ENCODE measurements around the gene PIPOX. TPM values are rescaled to one million over a fixed set of nuclear protein-coding genes. Genes with fewer than 3 reads are reported as not detected.

Gene PIPOX
- total and polyA plus RNA-seq, 2 experiments from 2014 or later = 10.2 to 15.8 TPM

DNA sequence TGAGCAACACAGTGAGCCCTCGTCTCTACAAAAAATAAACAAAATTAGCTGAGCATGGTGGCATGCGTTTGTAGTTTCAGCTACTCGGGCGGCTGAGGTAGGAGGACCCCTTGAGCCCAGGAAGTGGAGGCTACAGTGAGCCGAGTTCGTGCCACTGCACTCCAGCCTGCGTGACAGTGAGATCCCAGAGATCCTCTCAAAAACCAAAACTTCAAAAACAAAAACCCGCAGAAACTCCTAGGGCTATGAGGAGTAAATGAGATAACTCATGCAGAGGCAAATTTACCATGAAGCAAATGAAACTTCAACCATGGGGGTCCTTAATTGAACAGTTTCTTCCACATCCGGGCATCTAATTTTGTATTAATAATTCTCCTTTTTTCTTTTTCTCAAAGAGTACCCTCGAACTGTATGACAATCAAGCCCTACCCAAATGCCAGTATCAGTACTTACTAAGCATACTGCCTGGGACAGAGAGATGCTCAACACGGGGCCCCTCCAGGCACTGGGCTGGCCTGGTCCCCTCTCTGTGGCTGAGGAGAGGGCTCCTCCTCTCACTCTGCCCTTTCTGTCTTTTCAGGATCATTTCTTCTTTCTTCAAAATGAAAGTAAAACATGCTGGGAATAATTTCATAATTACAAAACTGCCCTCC lies 789 bp upstream of the PIPOX start:
- H2AFZ ChIP-seq = no peak overlapping the region
- no peaks in the 10 kb centered on the region for H3K9me2 ChIP-seq (replicated peaks; ENCODE audit: insufficient read depth)
- no peak overlapping the region for H3K4me3 ChIP-seq
- no peaks in the 10 kb centered on the region for H3K9me3 ChIP-seq (ENCODE audit: low read depth)
- H4K20me1 ChIP-seq (ENCODE audit: insufficient read depth, poor library complexity, severe bottlenecking) = no peaks in the 10 kb centered on the region
- 83% methylated on average over 11 of the region's 11 CpGs for WGBS (ENCODE audit: low lambda C conversion rate, missing lambda C conversion rate)
- no peaks in the 10 kb centered on the region for H3K79me2 ChIP-seq
- H3K4me1 ChIP-seq (ENCODE audit: insufficient read depth) = peaks cover 4% of the 10 kb centered on the region
- H3K27me3 ChIP-seq = peaks cover 21% of the 10 kb centered on the region
- no peak for DNase-seq (ENCODE audit: low spot score)
- no peaks in the 10 kb centered on the region for H3K36me3 ChIP-seq (replicated peaks; ENCODE audit: insufficient read depth, low read depth)
- no peak overlapping the region for H3K27ac ChIP-seq
- TF ChIP-seq, protein P1, sequence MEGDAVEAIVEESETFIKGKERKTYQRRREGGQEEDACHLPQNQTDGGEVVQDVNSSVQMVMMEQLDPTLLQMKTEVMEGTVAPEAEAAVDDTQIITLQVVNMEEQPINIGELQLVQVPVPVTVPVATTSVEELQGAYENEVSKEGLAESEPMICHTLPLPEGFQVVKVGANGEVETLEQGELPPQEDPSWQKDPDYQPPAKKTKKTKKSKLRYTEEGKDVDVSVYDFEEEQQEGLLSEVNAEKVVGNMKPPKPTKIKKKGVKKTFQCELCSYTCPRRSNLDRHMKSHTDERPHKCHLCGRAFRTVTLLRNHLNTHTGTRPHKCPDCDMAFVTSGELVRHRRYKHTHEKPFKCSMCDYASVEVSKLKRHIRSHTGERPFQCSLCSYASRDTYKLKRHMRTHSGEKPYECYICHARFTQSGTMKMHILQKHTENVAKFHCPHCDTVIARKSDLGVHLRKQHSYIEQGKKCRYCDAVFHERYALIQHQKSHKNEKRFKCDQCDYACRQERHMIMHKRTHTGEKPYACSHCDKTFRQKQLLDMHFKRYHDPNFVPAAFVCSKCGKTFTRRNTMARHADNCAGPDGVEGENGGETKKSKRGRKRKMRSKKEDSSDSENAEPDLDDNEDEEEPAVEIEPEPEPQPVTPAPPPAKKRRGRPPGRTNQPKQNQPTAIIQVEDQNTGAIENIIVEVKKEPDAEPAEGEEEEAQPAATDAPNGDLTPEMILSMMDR (IDR thresholded peaks at IDR 0.05; ENCODE audit: poor library complexity) = no peak
- TF ChIP-seq EZH2phosphoT487 (IDR thresholded peaks at IDR 0.05; ENCODE audit: low read depth, severe bottlenecking, unreplicated experiment) (no peak), EZH2 (IDR thresholded peaks at IDR 0.05; ENCODE audit: borderline replicate concordance) (no peak)
- peak overlapping the region; percentile 43 for H3K4me2 ChIP-seq

DNA sequence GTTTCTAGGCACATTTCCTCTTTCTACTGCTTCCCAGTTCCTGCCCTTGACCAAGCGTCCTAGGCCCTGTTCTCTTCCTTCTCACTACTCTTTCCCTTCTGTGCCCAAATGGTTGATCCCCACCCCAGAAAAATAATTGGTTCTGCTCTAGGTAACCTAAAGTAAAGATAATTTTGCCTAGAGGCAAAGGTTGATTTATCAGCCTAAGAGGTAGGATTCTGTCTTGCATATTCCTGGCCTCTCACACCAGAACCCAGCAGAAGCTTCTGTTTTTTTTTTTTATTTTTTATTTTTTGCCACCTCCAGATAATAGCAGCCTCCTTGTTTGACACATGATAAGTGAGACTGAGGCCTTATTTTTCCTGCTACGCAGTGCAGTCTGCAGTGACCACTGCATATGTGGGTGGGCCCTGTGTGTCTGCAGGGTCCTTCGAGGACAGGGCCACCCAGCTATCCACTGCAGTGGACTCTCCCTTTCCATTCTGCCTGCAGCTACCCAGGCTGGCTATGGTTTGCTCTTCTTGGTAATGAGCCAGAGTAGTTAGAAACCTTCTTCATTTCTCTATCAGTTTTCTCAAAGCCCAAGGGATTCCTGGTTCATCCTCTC lies 701 bp downstream of the PIPOX start:
- no peaks in the 10 kb centered on the region for H3K79me2 ChIP-seq
- no peaks in the 10 kb centered on the region for H3K9me3 ChIP-seq (ENCODE audit: low read depth)
- TF ChIP-seq EZH2 (IDR thresholded peaks at IDR 0.05; ENCODE audit: borderline replicate concordance) (no peak), EZH2phosphoT487 (IDR thresholded peaks at IDR 0.05; ENCODE audit: low read depth, severe bottlenecking, unreplicated experiment) (no peak)
- TF ChIP-seq, protein P1 (IDR thresholded peaks at IDR 0.05; ENCODE audit: poor library complexity) = no peak
- 86% methylated on average over 3 of the region's 3 CpGs for WGBS (ENCODE audit: low lambda C conversion rate, missing lambda C conversion rate)
- no peak overlapping the region for H3K4me2 ChIP-seq
- H3K4me3 ChIP-seq = no peak overlapping the region
- no peaks in the 10 kb centered on the region for H3K36me3 ChIP-seq (replicated peaks; ENCODE audit: insufficient read depth, low read depth)
- no peak overlapping the region for H3K27ac ChIP-seq
- H3K9me2 ChIP-seq (replicated peaks; ENCODE audit: insufficient read depth) = no peaks in the 10 kb centered on the region
- H3K27me3 ChIP-seq = peaks cover 6% of the 10 kb centered on the region
- no peaks in the 10 kb centered on the region for H4K20me1 ChIP-seq (ENCODE audit: insufficient read depth, poor library complexity, severe bottlenecking)
- no peak overlapping the region for H2AFZ ChIP-seq
- DNase-seq (ENCODE audit: low spot score) = no peak
- peaks cover 4% of the 10 kb centered on the region for H3K4me1 ChIP-seq (ENCODE audit: insufficient read depth)

DNA sequence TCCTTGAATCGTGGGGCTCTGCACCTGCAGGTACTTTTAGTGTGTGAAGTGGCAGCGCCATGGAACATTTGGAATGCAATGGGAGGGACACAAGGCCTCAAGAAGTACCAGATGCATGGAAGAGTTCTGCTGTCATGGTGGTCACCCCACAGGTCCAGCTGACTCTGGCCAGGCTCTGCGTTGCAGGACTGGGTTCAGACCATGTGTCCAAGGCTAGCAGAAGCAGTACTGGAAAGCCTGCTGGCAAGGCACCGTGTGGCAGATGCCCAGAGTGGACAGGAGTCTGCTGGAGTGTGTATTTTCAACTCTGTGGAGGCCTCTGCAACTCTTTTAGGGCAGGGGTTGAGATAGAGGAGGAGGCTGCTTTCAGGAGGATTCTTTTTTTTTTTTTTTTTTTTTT lies 2.1 kb downstream of the PIPOX start:
- WGBS (ENCODE audit: low lambda C conversion rate, missing lambda C conversion rate) = 91% methylated on average over 4 of the region's 4 CpGs
- no peak overlapping the region for H2AFZ ChIP-seq
- TF ChIP-seq EZH2phosphoT487 (IDR thresholded peaks at IDR 0.05; ENCODE audit: low read depth, severe bottlenecking, unreplicated experiment) (no peak), EZH2 (IDR thresholded peaks at IDR 0.05; ENCODE audit: borderline replicate concordance) (no peak)
- TF ChIP-seq, protein P1 (IDR thresholded peaks at IDR 0.05; ENCODE audit: poor library complexity) = no peak
- peaks cover 2% of the 10 kb centered on the region for H3K4me1 ChIP-seq (ENCODE audit: insufficient read depth)
- DNase-seq (ENCODE audit: low spot score) = no peak
- H3K4me3 ChIP-seq = no peak overlapping the region
- H3K79me2 ChIP-seq = no peaks in the 10 kb centered on the region
- no peaks in the 10 kb centered on the region for H4K20me1 ChIP-seq (ENCODE audit: insufficient read depth, poor library complexity, severe bottlenecking)
- no peak overlapping the region for H3K27ac ChIP-seq
- no peaks in the 10 kb centered on the region for H3K9me3 ChIP-seq (ENCODE audit: low read depth)
- no peaks in the 10 kb centered on the region for H3K36me3 ChIP-seq (replicated peaks; ENCODE audit: insufficient read depth, low read depth)
- no peaks in the 10 kb centered on the region for H3K9me2 ChIP-seq (replicated peaks; ENCODE audit: insufficient read depth)
- peaks cover 7% of the 10 kb centered on the region for H3K27me3 ChIP-seq
- no peak overlapping the region for H3K4me2 ChIP-seq
